ENCODE measurements around the gene ENTPD2. TPM values are rescaled to one million over a fixed set of nuclear protein-coding genes. Genes with fewer than 3 reads are reported as not detected.
"Not testable (repeated sequence)": the region's sequence is repeated elsewhere in the genome, so short reads cannot be mapped to it uniquely, and the experiment has no call there.

Gene ENTPD2
- total RNA-seq, 1 experiment from 2014 or later, result not detected

- DNase-seq (ENCODE audit: low read depth), result not testable (repeated sequence)
Observed at GRCh38 chr9:137004285-137004684, 49.6 kb downstream of the ENTPD2 start.

- DNase-seq (ENCODE audit: low read depth), result no peak
Observed at GRCh38 chr9:137002646-137003041, 51.2 kb downstream of the ENTPD2 start.

GRCh38 chr9:137001857-137002645 lies 51.8 kb downstream of the ENTPD2 start:
- no peak for DNase-seq (ENCODE audit: low read depth)

- peak; percentile 36 for DNase-seq (ENCODE audit: low read depth)
Observed at GRCh38 chr9:137000177-137000930, 53.5 kb downstream of the ENTPD2 start.

Small RNAs within 50 kb of the gene (small RNA-seq; reads per million reads assigned to genes)
- not detected for gene RF00153

Other genes starting within 250 kb of the ENTPD2 start
- 87.9 and 90.9 TPM in 2 replicates for gene RABL6, start 246.1 kb downstream of the ENTPD2 start, total RNA-seq (2014; rRNA removed; shearing (Covaris generic))
- gene AJM1, start 211.6 kb downstream of the ENTPD2 start, total RNA-seq (2014; rRNA removed; shearing (Covaris generic)), result 0.87 and 1.5 TPM in 2 replicates
- gene PHPT1, start 204.7 kb downstream of the ENTPD2 start, total RNA-seq (2014; rRNA removed; shearing (Covaris generic)), result 124 and 165 TPM in 2 replicates
- gene MAMDC4, start 201.7 kb downstream of the ENTPD2 start, total RNA-seq (2014; rRNA removed; shearing (Covaris generic)), result 5.5 and 7.4 TPM in 2 replicates
- 301 and 357 TPM in 2 replicates for gene EDF1, start 187.8 kb downstream of the ENTPD2 start, total RNA-seq (2014; rRNA removed; shearing (Covaris generic))
- gene TRAF2, start 167.5 kb downstream of the ENTPD2 start, total RNA-seq (2014; rRNA removed; shearing (Covaris generic)), result 16.9 and 18.5 TPM in 2 replicates
- gene FBXW5, start 109.3 kb downstream of the ENTPD2 start, total RNA-seq (2014; rRNA removed; shearing (Covaris generic)), result 171 and 188 TPM in 2 replicates
- 0.47 TPM in 1 of 2 replicates, not detected in the other for gene C8G, start 108.8 kb downstream of the ENTPD2 start, total RNA-seq (2014; rRNA removed; shearing (Covaris generic))
- not detected in 2 replicates for gene LCN12, start 101.8 kb downstream of the ENTPD2 start, total RNA-seq (2014; rRNA removed; shearing (Covaris generic))
- not detected in 2 replicates for gene PTGDS, start 76.6 kb downstream of the ENTPD2 start, total RNA-seq (2014; rRNA removed; shearing (Covaris generic))
- gene LCNL1, start 71.1 kb downstream of the ENTPD2 start, total RNA-seq (2014; rRNA removed; shearing (Covaris generic)), result not detected in 2 replicates
- gene PAXX, start 61.6 kb downstream of the ENTPD2 start, total RNA-seq (2014; rRNA removed; shearing (Covaris generic)), result 68.0 and 77.8 TPM in 2 replicates
- gene CLIC3, start 57.5 kb downstream of the ENTPD2 start, total RNA-seq (2014; rRNA removed; shearing (Covaris generic)), result 1.0 and 1.7 TPM in 2 replicates
- 7.5 and 9.0 TPM in 2 replicates for gene ABCA2, start 25.8 kb downstream of the ENTPD2 start, total RNA-seq (2014; rRNA removed; shearing (Covaris generic))
- not detected in 2 replicates for gene FUT7, start 22.0 kb downstream of the ENTPD2 start, total RNA-seq (2014; rRNA removed; shearing (Covaris generic))
- gene NPDC1, start 7.9 kb downstream of the ENTPD2 start, total RNA-seq (2014; rRNA removed; shearing (Covaris generic)), result 31.5 and 39.2 TPM in 2 replicates
- gene SAPCD2, start 16.5 kb upstream of the ENTPD2 start, total RNA-seq (2014; rRNA removed; shearing (Covaris generic)), result 58.5 and 69.2 TPM in 2 replicates
- 12.0 and 15.6 TPM in 2 replicates for gene UAP1L1, start 23.5 kb upstream of the ENTPD2 start, total RNA-seq (2014; rRNA removed; shearing (Covaris generic))
- gene MAN1B1, start 32.9 kb upstream of the ENTPD2 start, total RNA-seq (2014; rRNA removed; shearing (Covaris generic)), result 56.1 and 59.3 TPM in 2 replicates
- gene DPP7, start 60.7 kb upstream of the ENTPD2 start, total RNA-seq (2014; rRNA removed; shearing (Covaris generic)), result 43.8 and 45.5 TPM in 2 replicates
- gene GRIN1, start 85.1 kb upstream of the ENTPD2 start, total RNA-seq (2014; rRNA removed; shearing (Covaris generic)), result not detected in 2 replicates
- gene LRRC26, start 116.0 kb upstream of the ENTPD2 start, total RNA-seq (2014; rRNA removed; shearing (Covaris generic)), result not detected in 2 replicates
- gene TMEM210, start 118.0 kb upstream of the ENTPD2 start, total RNA-seq (2014; rRNA removed; shearing (Covaris generic)), result not detected in 2 replicates
- gene ANAPC2, start 134.5 kb upstream of the ENTPD2 start, total RNA-seq (2014; rRNA removed; shearing (Covaris generic)), result 18.5 and 27.2 TPM in 2 replicates
- gene SSNA1, start 134.6 kb upstream of the ENTPD2 start, total RNA-seq (2014; rRNA removed; shearing (Covaris generic)), result 101 and 138 TPM in 2 replicates
- 12.0 and 13.6 TPM in 2 replicates for gene TPRN, start 146.7 kb upstream of the ENTPD2 start, total RNA-seq (2014; rRNA removed; shearing (Covaris generic))
- gene TMEM203, start 151.6 kb upstream of the ENTPD2 start, total RNA-seq (2014; rRNA removed; shearing (Covaris generic)), result 63.4 and 65.8 TPM in 2 replicates
- 17.9 and 26.2 TPM in 2 replicates for gene NDOR1, start 151.6 kb upstream of the ENTPD2 start, total RNA-seq (2014; rRNA removed; shearing (Covaris generic))
- 0.10 and 0.96 TPM in 2 replicates for gene RNF208, start 168.2 kb upstream of the ENTPD2 start, total RNA-seq (2014; rRNA removed; shearing (Covaris generic))
- 1.1 and 1.4 TPM in 2 replicates for gene CYSRT1, start 171.1 kb upstream of the ENTPD2 start, total RNA-seq (2014; rRNA removed; shearing (Covaris generic))
- gene RNF224, start 173.4 kb upstream of the ENTPD2 start, total RNA-seq (2014; rRNA removed; shearing (Covaris generic)), result not detected in 2 replicates
- gene SLC34A3, start 176.8 kb upstream of the ENTPD2 start, total RNA-seq (2014; rRNA removed; shearing (Covaris generic)), result not detected in 2 replicates
- 624 and 993 TPM in 2 replicates for gene TUBB4B, start 187.2 kb upstream of the ENTPD2 start, total RNA-seq (2014; rRNA removed; shearing (Covaris generic))
- gene STPG3, start 197.2 kb upstream of the ENTPD2 start, total RNA-seq (2014; rRNA removed; shearing (Covaris generic)), result not detected in 2 replicates
- gene NELFB, start 201.3 kb upstream of the ENTPD2 start, total RNA-seq (2014; rRNA removed; shearing (Covaris generic)), result 78.8 and 83.3 TPM in 2 replicates
- 66.1 and 74.7 TPM in 2 replicates for gene TOR4A, start 223.7 kb upstream of the ENTPD2 start, total RNA-seq (2014; rRNA removed; shearing (Covaris generic))
- gene NRARP, start 248.2 kb upstream of the ENTPD2 start, total RNA-seq (2014; rRNA removed; shearing (Covaris generic)), result 0.30 and 0.90 TPM in 2 replicates

Measured in HT1080 (cell line).